A673 (cell line): ENCODE data around the gene NACC2.

Experiments used
- CTCF ChIP-seq: fragments of 300-800, 200-600 bp; sonication (generic); conservative IDR thresholded peaks from 2 replicates; pipeline ENCODE4 v1.5.1; 2017; ENCODE audit warnings: low read depth, mild to moderate bottlenecking, antibody characterized with exemption, low read length, moderate library complexity, mixed read lengths
- EZH2 ChIP-seq: fragments of 200-600 bp; sonication (generic); IDR thresholded peaks from 2 replicates; pipeline ENCODE4 v1.6.1; 2017; ENCODE audit warnings: borderline replicate concordance, low read depth, mild to moderate bottlenecking, mixed read lengths, antibody characterized with exemption, low read length; ENCODE audit not compliant: poor library complexity, severe bottlenecking

DNA sequence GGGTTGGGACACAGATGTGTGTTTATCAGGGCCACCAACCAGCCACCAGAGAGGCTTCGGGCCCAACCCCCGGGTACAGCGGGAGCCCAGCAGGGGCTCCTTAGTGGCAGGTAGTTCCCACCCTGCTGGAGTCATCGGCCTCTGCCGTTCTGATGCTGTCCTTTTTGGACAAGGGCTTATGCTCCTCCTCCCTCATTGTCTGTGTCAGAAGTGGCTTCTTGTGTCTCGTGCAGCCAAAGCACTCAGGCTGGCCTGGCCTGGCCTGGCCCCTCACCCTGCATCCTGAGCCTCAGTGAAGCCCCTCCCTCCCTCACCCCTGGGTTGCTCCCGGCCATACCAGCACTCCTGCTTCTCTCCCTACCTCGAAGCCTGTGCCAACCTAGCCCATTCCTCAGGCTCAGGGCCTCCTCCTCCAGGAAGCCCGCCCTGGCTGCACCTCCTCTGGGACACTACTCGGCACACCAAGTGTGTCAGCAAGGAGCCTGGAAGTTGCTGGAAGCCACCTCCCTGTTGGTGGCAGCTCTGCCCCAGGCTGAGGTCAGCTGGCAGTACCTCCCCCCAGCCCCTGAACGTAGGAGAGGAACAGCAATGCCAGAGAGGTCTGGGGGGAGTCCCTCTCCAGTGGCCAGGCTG, 129.8 kb downstream of the NACC2 start:
- TF ChIP-seq CTCF (no peak), EZH2 (no peak)
